ENCODE data around the gene CUL2. TPM values are rescaled to one million over a fixed set of nuclear protein-coding genes. Genes with fewer than 3 reads are reported as not detected.
"Not testable (repeated sequence)": the region's sequence is repeated elsewhere in the genome, so short reads cannot be mapped to it uniquely, and the experiment has no call there.

CUL2 gene
- total RNA-seq, 2 donors from 2014 or later, result 29.1 to 31.1 TPM

GRCh38 chr10:35089611-35090161, 455 bp downstream of the CUL2 start:
- intact Hi-C loops (cut with DNase I), result no loop called here
- no peak for DNase-seq (ENCODE audit: low spot score)

DNA sequence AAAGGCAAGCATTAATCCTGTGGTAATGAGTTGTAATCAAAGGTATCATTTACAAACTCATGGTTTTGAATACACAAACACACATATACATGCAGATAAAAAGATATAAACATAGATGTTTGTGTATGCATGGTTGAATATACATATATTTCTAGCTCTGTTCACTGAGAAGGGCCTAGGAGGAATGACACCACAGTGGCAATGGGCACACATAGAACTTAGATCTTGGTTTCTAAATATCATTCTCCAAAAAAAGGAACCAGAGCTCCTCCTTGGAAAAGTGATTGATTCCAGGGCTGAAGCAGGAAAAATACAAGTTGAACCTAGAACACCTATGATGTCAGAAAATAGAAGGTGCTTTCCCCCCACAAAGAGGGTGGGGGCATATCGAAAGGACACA, 6.9 kb downstream of the CUL2 start:
- intact Hi-C loops (cut with DNase I), result no loop called here
- no peak for DNase-seq (ENCODE audit: low spot score)

DNA sequence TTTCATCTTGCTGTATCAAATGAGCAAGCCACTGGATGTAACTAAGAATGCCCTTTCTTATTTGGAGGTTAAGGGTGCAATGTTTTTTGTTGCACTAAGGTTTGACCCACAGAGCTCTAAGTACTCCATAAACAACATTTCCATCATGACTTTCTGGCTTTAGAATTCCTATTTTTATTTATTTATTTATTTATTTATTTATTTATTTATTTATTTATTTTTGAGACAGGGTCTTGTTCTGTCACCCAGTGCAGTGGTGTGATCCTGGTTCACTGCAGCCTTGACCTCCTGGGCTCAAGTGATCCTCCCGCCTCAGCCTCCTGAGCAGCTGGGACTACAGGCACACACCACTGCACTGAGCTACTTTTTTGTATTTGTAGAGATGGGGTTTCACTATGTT, 9.9 kb downstream of the CUL2 start:
- DNase-seq (ENCODE audit: low spot score); intact Hi-C loops (cut with DNase I): not testable (repeated sequence)

DNA sequence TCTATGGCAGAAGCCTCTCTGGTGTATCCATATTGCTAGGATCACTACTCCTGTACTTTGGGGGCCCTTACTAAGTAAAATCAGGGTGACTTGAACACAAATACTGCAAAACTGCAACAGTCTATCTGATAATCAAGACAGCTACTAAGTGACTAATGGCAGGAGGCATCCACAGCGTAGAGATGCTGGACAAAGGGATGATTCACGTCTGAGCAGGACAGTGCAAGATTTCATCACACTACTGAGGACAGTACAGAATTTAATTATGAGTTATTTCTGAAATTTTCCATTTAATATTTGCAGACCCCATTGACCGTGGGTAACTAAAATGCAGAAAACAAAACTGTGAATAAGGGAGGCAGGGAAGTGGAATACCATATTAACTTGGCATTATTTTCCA, 10.4 kb downstream of the CUL2 start:
- intact Hi-C loops (cut with DNase I), result loop anchor here in 1 of 2 donors (5.0 kb wide), 1 partner anchor 1982 kb away; no protein-coding TSS in a partner anchor
- DNase-seq (ENCODE audit: low spot score), result no peak

- no peak for DNase-seq (ENCODE audit: low spot score)
- intact Hi-C loops (cut with DNase I), result loop anchor here in 1 of 2 donors (5.0 kb wide), 1 partner anchor 1982 kb away; no protein-coding TSS in a partner anchor
Observed at GRCh38 chr10:35079265-35079664, 10.9 kb downstream of the CUL2 start.

DNA sequence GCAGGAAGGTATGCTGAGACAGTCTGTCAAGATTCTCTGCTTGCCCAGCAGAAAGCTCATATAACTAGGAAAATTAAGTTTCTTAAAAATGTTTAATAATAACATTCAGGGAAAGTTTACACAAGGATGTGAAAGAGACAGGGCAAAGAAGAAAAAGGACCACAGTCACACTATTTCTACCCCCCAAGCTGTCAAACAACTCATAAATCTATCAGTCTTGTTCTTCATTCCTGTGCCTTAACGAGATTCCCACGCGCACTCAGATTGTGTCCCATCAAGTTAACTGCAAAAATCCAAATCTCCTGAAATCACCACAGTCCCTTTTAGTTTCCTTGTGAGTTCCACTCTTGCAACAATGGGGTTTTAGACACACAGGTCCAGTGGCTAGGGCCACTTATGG, 14.9 kb downstream of the CUL2 start:
- intact Hi-C loops (cut with DNase I), result loop anchor here in 1 of 2 donors (5.0 kb wide), 1 partner anchor 1978 kb away; no protein-coding TSS in a partner anchor
- no peak for DNase-seq (ENCODE audit: low spot score)

DNA sequence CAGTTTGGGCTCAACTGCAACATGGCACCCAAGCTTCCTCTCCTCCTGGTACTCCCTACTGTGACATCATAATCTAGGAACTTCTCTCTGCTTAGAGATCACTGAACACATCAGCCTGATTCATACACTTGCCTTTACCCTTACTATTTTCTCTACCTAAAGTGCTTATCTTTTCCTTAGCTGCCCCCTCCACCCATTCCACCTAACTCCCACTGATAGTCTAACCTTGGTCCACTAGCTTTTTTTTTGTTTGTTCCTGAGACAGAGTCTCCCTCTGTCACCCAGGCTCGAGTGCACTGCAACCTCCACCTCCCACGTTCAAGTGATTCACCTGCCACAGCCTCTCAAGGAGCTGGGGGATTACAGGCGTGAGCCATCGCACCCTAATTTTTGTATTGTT, 15.9 kb downstream of the CUL2 start:
- no peak for DNase-seq (ENCODE audit: low spot score)
- intact Hi-C loops (cut with DNase I), result no loop called here

GRCh38 chr10:35070521-35070920, 19.6 kb downstream of the CUL2 start:
- intact Hi-C loops (cut with DNase I), result no loop called here
- DNase-seq (ENCODE audit: low spot score), result no peak

DNA sequence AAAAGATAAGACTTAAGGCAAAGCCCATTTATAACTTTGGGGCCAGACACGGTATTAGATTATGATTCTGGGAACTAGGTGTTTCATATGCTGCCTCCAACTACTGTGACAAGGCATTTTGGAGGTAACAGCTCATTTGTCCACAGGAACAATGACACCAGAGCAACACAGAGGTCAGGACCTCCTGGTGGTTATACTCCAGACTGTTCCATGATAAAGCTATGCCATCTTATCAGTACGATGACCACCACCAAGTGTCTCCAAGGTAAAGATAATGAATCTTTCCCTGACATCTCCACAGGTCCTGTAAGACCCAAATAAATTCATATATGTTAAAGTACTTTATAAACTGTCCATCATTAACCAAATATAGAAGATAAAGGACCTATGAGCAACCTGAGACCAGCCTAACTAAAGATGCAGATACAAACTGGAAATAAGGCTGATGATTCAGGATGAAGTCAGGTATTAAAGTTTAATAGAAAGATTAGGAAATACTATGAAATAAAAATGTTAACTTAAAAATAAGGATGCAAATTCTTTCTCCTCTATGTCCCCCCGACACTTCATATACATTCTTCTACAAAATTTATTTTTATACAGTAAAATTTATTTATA, 26.2 kb downstream of the CUL2 start:
- intact Hi-C loops (cut with DNase I), result no loop called here

DNA sequence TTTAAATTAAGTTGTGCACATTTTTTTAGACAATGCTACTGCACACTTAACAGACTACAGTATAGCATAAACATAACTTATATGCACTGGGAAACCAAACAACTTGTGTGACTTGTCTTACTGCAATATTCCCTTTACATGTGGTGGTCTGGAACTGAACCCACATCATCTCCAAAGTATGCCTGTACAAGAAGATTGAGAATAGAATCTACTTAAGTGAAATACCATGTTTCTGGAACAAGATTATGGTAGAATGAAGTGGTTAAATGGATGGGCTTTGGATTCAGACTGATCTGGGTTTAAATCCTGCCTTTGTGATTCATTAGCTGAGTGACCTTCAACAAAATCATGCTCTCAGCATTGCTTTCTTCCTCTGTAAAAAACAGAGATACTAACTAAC, 30.7 kb downstream of the CUL2 start:
- DNase-seq (ENCODE audit: low spot score), result no peak
- intact Hi-C loops (cut with DNase I), result no loop called here

More for the DNA sequence above, 26.2 kb downstream of the CUL2 start:
- no peak for DNase-seq (ENCODE audit: low spot score)

GRCh38 chr10:35058686-35059085, 31.5 kb downstream of the CUL2 start:
- no peak for DNase-seq (ENCODE audit: low spot score)
- intact Hi-C loops (cut with DNase I), result no loop called here

- intact Hi-C loops (cut with DNase I), result no loop called here
- no peak for DNase-seq (ENCODE audit: low spot score)
Observed at GRCh38 chr10:35058134-35058533, 32.0 kb downstream of the CUL2 start.

DNA sequence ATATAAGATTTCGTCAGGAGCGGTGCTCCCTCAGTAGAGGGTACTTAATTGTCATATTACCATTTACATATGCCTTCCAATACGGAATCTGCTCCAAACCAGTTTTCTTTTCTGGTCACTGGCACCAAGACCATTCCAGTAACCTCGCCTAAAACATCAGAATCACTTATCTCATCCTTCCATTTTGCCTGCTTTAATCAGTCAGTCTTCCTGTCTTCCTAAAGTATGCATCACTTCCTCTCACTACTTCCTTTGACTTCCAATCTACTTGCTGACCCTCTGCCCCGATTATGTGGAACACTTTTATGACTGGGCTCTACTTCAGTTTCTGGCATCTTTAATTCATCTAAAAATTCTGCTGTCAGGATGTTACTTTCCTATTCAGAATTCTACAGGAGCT, 33.5 kb downstream of the CUL2 start:
- intact Hi-C loops (cut with DNase I), result no loop called here
- no peak for DNase-seq (ENCODE audit: low spot score)

GRCh38 chr10:35056133-35056532, 34.0 kb downstream of the CUL2 start:
- intact Hi-C loops (cut with DNase I), result no loop called here
- no peak for DNase-seq (ENCODE audit: low spot score)

- intact Hi-C loops (cut with DNase I), result no loop called here
Observed at GRCh38 chr10:35050568-35050967, 39.6 kb downstream of the CUL2 start.

GRCh38 chr10:35046074-35046473, 44.1 kb downstream of the CUL2 start:
- no peak for DNase-seq (ENCODE audit: low spot score)
- intact Hi-C loops (cut with DNase I), result no loop called here

More at GRCh38 chr10:35050568-35050967, 39.6 kb downstream of the CUL2 start:
- DNase-seq (ENCODE audit: low spot score), result no peak

- intact Hi-C loops (cut with DNase I); DNase-seq (ENCODE audit: low spot score): not testable (repeated sequence)
Observed at GRCh38 chr10:35045275-35045674, 44.9 kb downstream of the CUL2 start.

GRCh38 chr10:35043796-35044344, 46.3 kb downstream of the CUL2 start:
- DNase-seq (ENCODE audit: low spot score), result no peak
- intact Hi-C loops (cut with DNase I), result no loop called here

- intact Hi-C loops (cut with DNase I), result no loop called here
Observed at GRCh38 chr10:35042783-35043182, 47.4 kb downstream of the CUL2 start.

GRCh38 chr10:35041502-35041879, 48.6 kb downstream of the CUL2 start:
- intact Hi-C loops (cut with DNase I), result no loop called here

More at GRCh38 chr10:35042783-35043182, 47.4 kb downstream of the CUL2 start:
- no peak for DNase-seq (ENCODE audit: low spot score)

More at GRCh38 chr10:35041502-35041879, 48.6 kb downstream of the CUL2 start:
- DNase-seq (ENCODE audit: low spot score), result no peak

Measured in posterior vena cava (tissue), 2 donors.